Stimulated activated naive CD8-positive, alpha-beta T cell treated with anti-CD3 and anti-CD28 coated beads, Interleukin-15, amount 100 ng/mL, for 72 hours (primary cell): Measurements from ENCODE around the gene PIK3IP1.

ENCODE experiments used
- ATAC-seq: fragments of 150-1000 bp; cut with Tn5 transposase; 2 replicates; pipeline ENCODE4 v1.10.0; 2021; ENCODE audit warnings: mild to moderate bottlenecking, moderate library complexity
- DNase-seq, 2 donors: peaks; one replicate each; pipeline ENCODE4 v3.0.0; 2021 to 2022
- H3K27ac Mint-ChIP-seq, 2 donors: one replicate each; pipeline ENCODE4 v1.8.0; 2022; ENCODE audit warnings: mild to moderate bottlenecking in 2 of 2, mixed read lengths in 2 of 2, moderate library complexity in 2 of 2
- H3K27me3 Mint-ChIP-seq: one replicate; pipeline ENCODE4 v1.8.0; 2022; ENCODE audit warnings: mixed read lengths
- H3K4me1 Mint-ChIP-seq: one replicate; pipeline ENCODE4 v1.8.0; 2022; ENCODE audit warnings: mild to moderate bottlenecking, mixed read lengths
- H3K4me3 Mint-ChIP-seq, 2 donors: one replicate each; pipeline ENCODE4 v1.8.0; 2022; ENCODE audit warnings: mild to moderate bottlenecking in 2 of 2, mixed read lengths in 2 of 2, moderate library complexity in 1 of 2
- H3K9me3 Mint-ChIP-seq, 2 donors: one replicate each; pipeline ENCODE4 v1.8.0; 2022; ENCODE audit warnings: mixed read lengths in 2 of 2

PIK3IP1 gene

DNA sequence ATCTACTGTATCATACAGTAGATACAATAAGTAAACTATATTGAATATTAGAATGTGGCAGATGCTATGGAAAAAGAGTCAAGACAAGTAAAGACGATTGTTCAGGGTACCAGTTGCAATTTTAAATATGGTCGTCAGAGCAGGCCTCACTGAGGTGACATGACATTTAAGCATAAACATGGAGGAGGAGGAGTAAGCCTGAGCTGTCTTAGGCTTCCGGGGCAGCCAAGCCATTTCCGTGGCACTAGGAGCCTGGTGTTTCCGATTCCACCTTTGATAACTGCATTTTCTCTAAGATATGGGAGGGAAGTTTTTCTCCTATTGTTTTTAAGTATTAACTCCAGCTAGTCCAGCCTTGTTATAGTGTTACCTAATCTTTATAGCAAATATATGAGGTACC, 14.5 kb downstream of the PIK3IP1 start:
- Mint-ChIP-seq H3K4me3 (no peak overlapping the region), H3K27ac (peak overlapping the region; percentile 69 to 95), H3K9me3 (no peaks in the 10 kb centered on the region), H3K27me3 (no peaks in the 10 kb centered on the region), H3K4me1 (peaks cover 71% of the 10 kb centered on the region)
- DNase-seq (no peak), ATAC-seq (no peak)

DNA sequence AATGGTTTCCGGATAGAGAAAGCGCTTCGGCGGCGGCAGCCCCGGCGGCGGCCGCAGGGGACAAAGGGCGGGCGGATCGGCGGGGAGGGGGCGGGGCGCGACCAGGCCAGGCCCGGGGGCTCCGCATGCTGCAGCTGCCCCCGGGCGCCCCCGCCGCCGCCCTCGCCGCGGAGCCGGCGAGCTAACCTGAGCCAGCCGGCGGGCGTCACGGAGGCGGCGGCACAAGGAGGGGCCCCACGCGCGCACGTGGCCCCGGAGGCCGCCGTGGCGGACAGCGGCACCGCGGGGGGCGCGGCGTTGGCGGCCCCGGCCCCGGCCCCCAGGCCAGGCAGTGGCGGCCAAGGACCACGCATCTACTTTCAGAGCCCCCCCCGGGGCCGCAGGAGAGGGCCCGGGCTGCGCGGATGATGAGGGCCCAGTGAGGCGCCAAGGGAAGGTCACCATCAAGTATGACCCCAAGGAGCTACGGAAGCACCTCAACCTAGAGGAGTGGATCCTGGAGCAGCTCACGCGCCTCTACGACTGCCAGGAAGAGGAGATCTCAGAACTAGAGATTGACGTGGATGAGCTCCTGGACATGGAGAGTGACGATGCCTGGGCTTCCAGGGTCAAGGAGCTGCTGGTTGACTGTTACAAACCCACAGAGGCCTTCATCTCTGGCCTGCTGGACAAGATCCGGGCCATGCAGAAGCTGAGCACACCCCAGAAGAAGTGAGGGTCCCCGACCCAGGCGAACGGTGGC, 15.7 kb downstream of the PIK3IP1 start:
- peak; percentile 45 for ATAC-seq
- DNase-seq = no peak
- Mint-ChIP-seq H3K4me3 (no peak overlapping the region), H3K27me3 (no peaks in the 10 kb centered on the region), H3K9me3 (no peaks in the 10 kb centered on the region), H3K27ac (peak overlapping the region in 1 of 2 donors; percentile 83), H3K4me1 (peaks cover 63% of the 10 kb centered on the region)

DNA sequence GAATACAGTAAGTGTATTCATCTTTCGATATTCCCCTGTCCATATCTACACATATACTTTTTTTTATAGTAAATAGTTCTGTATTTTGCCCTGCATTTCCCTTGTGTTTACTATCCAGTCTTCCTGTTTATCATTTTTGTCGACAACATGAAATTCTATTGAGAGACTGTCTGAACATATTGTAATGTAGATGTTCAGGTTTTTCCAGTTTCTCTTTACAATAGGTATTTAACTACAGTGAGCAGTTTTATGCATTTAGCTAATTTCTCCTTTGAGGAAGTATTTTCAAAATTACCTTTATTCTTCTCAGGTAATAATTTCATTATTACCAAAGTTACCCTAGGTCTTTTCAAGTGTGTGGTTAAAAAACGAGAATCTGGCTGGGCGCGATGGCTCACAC, 16.7 kb downstream of the PIK3IP1 start:
- no peaks in the 10 kb centered on the region for H3K27me3 Mint-ChIP-seq
- ATAC-seq (no peak), DNase-seq (no peak)
- no peak overlapping the region for H3K4me3 Mint-ChIP-seq
- H3K4me1 Mint-ChIP-seq = peaks cover 62% of the 10 kb centered on the region
- no peak overlapping the region for H3K27ac Mint-ChIP-seq
- H3K9me3 Mint-ChIP-seq = no peaks in the 10 kb centered on the region

DNA sequence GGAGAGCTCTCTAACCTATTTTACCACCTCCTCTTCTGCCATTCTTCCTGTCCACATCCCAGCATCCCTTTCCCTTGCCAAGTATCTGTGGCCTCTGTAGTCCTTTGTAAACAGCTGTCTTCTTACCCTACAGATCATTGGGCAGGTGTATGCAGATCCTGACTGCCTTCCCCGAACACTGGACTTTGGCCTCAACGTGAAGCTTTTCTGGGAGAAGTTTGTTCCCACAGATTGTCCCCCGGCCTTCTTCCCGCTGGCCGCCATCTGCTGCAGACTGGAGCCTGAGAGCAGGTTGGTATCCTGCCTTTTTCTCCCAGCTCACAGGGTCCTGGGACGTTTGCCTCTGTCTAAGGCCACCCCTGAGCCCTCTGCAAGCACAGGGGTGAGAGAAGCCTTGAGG, 17.3 kb downstream of the PIK3IP1 start:
- no peaks in the 10 kb centered on the region for H3K9me3 Mint-ChIP-seq
- H3K27me3 Mint-ChIP-seq = no peaks in the 10 kb centered on the region
- ATAC-seq (no peak), DNase-seq (no peak)
- H3K4me1 Mint-ChIP-seq = peaks cover 62% of the 10 kb centered on the region
- H3K27ac Mint-ChIP-seq = peak overlapping the region in 1 of 2 donors; percentile 89
- no peak overlapping the region for H3K4me3 Mint-ChIP-seq

DNA sequence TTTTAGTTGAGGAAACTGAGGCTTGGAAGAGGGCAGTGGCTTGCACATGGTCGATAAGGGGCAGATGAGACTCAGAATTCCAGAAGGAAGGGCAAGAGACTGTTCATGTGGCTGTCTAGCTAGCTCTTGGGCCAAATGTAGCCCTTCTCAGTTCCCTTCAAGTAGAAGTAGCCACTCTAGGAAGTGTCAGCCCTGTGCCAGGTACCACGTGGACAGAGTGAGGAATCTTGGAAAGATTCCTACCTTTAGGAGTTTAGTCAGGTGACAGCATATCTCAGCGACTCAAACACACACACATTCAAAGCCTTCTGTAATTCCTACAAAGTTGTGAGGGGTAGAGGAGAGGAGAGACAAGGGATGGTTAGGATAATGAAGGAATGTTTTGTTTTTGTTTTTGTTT, 18.3 kb downstream of the PIK3IP1 start:
- no peaks in the 10 kb centered on the region for H3K9me3 Mint-ChIP-seq
- no peak overlapping the region for H3K4me3 Mint-ChIP-seq
- ATAC-seq = no peak
- H3K27me3 Mint-ChIP-seq = no peaks in the 10 kb centered on the region
- DNase-seq = no peak
- peak overlapping the region in 1 of 2 donors; percentile 51 for H3K27ac Mint-ChIP-seq
- H3K4me1 Mint-ChIP-seq = peaks cover 59% of the 10 kb centered on the region

DNA sequence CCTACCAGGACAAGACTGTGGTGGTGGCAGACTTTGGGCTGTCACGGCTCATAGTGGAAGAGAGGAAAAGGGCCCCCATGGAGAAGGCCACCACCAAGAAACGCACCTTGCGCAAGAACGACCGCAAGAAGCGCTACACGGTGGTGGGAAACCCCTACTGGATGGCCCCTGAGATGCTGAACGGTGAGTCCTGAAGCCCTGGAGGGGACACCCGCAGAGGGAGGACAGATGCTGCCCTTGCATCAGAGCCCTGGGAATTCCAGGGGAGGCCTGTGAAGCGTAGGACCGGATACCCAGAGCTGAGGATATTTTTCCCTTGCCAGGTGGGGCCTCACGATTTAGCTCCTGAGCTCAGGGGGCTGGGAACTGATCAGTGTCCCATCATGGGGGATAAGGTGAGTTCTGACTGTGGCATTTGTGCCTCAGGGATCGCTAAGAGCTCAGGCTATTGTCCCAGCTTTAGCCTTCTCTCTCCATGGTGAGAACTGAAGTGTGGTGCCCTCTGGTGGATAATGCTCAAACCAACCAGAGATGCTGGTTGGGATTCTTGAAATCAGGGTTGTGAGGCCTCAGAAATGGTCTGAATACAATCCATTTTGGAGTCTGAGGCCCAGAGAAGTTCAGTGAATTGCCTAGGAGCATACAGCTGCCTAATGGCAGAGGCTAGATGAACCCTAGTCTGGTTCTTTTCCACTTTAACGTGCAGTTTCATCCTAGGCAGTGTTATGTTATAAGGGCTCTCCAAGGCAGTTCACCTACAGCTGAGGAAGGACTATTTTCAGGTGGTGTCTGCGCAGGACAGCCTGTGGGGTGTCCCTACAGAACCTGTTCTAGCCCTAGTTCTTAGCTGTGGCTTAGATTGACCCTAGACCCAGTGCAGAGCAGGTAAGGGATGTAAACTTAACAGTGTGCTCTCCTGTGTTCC, 19.5 kb downstream of the PIK3IP1 start:
- DNase-seq = peak; percentile 45 to 52
- H3K9me3 Mint-ChIP-seq = no peaks in the 10 kb centered on the region
- H3K4me3 Mint-ChIP-seq = no peak overlapping the region
- H3K27ac Mint-ChIP-seq = peak overlapping the region in 1 of 2 donors; percentile 39
- peaks cover 46% of the 10 kb centered on the region for H3K4me1 Mint-ChIP-seq
- H3K27me3 Mint-ChIP-seq = no peaks in the 10 kb centered on the region
- ATAC-seq = peak; percentile 68

DNA sequence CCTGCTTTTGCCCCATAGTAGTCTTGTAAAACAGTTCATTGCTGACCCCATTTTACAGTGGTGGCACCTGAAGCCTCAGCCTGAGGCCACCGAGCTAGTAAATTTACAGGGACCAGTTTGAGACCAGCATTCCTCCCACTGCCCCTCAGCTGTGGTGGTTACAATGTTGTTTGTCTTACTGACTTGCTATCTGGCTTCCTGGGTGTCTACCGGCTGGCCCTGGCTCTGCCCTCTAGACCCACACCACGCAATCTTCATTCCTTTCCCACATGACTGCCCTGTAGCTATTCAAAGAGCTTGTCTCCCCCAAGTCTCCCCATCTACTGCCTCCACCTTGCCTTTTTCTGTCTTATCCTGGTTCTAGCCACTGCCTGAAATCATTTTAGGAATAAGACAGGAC, 20.8 kb downstream of the PIK3IP1 start:
- Mint-ChIP-seq H3K4me3 (no peak overlapping the region), H3K4me1 (peaks cover 45% of the 10 kb centered on the region), H3K9me3 (no peaks in the 10 kb centered on the region), H3K27me3 (no peaks in the 10 kb centered on the region), H3K27ac (peak overlapping the region; percentile 50 to 88)
- DNase-seq (no peak), ATAC-seq (no peak)

DNA sequence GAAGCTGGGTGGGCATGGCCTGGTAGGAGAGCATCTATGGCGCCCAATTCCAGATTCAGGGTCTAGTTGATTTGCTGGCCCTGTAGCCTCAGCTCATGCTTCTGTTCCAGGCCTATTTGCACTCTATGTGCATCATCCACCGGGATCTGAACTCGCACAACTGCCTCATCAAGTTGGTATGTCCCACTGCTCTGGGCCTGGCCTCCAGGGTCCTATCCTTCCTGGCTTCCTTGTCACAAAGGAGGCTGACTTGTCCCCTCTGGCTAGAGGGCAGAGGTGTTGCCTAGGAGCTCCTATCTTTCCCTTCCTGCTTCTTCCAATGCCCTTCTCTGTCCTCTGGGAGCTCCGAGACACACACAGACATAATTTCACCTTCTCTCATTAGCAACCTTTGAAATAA, 21.3 kb downstream of the PIK3IP1 start:
- no peak overlapping the region for H3K4me3 Mint-ChIP-seq
- H3K27ac Mint-ChIP-seq = no peak overlapping the region
- DNase-seq = no peak
- H3K9me3 Mint-ChIP-seq = no peaks in the 10 kb centered on the region
- H3K4me1 Mint-ChIP-seq = peaks cover 47% of the 10 kb centered on the region
- H3K27me3 Mint-ChIP-seq = no peaks in the 10 kb centered on the region
- no peak for ATAC-seq

DNA sequence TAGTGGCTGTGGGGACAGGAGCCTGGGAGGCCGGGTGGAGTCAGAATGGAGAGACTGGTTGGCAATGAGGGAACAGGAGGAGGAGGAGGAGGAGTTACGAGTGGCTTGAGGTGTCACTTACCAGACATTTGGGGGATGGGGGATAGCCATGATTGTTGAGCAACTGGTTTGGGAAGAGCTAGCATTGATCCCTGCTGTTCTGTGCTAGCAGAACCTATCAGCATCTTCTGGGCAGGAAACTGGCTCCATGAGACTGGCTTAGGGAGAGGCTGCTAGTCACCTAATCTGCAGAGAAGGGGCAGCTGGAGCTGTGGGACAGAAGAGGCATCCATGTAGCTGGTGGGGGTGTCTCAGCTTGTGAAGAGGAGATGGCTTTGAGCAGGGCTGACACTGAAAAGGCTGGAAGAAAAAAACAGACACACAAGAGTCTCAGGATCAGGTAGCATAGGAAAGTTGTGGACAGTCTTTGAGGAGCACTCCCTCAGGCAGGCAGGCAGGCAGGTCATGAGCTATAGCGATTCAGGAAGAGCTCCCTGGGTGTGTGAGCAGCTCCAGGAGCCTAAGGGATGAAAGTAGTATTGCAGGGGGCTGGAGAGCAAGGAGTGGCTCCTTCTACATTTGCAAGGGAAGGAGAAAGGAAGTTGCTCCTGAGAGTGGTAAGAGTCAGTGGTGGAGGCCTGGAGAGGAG, 22.3 kb downstream of the PIK3IP1 start:
- H3K4me3 Mint-ChIP-seq = no peak overlapping the region
- peaks cover 41% of the 10 kb centered on the region for H3K4me1 Mint-ChIP-seq
- no peaks in the 10 kb centered on the region for H3K9me3 Mint-ChIP-seq
- no peak for ATAC-seq
- H3K27me3 Mint-ChIP-seq = no peaks in the 10 kb centered on the region
- no peak for DNase-seq
- peak overlapping the region; percentile 1 to 55 for H3K27ac Mint-ChIP-seq

DNA sequence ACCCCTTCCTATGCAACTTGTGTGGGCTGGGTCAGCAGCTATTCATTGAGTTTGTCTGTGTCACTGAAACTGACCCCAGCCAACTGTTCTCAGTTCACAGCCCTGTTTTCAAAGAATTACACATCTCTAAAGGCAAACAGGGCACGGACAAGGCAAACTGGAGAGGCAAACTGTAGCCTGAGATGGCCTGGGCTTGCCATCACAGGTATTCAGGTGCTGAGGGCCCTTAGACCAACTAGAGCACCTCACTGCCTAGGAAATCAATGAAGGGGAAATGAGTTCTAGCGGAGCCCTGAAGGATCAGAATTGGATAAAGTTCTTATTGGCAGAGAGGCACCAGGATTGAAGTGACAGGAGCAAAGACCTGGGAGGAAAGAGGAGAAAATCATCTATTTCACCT, 24.0 kb downstream of the PIK3IP1 start:
- Mint-ChIP-seq H3K27me3 (no peaks in the 10 kb centered on the region), H3K4me1 (peaks cover 34% of the 10 kb centered on the region), H3K9me3 (no peaks in the 10 kb centered on the region), H3K4me3 (no peak overlapping the region), H3K27ac (no peak overlapping the region)
- no peak for ATAC-seq
- DNase-seq = no peak

DNA sequence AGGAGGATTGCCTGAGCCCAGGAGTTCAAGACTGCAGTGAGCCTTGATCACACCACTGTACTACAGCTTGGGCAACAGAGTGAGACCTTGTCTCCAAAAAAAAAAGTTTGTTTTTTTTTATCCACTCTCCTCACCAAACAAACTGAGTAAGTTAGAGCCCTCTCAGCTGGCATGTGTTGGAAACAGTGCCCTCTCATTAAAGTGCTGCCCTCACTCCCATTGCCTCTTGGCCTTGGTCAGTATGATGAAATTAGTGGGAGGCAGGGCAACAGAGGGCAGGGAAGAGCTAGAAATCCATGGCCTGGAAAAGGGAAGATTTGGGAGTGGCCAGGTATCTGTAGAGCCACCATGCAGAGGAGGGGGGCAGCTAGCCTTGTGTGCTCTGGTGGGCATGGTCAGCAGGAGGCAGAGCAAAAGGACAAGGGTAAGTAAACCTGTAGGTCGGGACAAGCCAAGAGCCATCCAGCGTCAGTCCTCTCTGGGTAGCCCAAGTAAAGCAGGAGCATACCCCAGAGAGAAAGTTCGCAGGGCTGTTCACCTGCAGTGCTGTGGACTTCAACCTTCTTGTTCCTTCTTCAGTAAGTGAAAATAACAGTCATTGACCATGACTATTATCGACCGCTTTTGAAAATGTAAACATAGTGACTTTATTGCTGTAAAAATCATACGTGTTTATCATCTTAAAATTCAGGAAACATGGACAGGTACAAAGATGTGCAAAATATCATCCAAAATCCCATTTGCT, 28.2 kb downstream of the PIK3IP1 start:
- no peak for DNase-seq
- ATAC-seq = no peak
- Mint-ChIP-seq H3K9me3 (no peaks in the 10 kb centered on the region), H3K27me3 (no peaks in the 10 kb centered on the region), H3K4me1 (peaks cover 5% of the 10 kb centered on the region), H3K27ac (peak overlapping the region in 1 of 2 donors; percentile 50), H3K4me3 (no peak overlapping the region)

DNA sequence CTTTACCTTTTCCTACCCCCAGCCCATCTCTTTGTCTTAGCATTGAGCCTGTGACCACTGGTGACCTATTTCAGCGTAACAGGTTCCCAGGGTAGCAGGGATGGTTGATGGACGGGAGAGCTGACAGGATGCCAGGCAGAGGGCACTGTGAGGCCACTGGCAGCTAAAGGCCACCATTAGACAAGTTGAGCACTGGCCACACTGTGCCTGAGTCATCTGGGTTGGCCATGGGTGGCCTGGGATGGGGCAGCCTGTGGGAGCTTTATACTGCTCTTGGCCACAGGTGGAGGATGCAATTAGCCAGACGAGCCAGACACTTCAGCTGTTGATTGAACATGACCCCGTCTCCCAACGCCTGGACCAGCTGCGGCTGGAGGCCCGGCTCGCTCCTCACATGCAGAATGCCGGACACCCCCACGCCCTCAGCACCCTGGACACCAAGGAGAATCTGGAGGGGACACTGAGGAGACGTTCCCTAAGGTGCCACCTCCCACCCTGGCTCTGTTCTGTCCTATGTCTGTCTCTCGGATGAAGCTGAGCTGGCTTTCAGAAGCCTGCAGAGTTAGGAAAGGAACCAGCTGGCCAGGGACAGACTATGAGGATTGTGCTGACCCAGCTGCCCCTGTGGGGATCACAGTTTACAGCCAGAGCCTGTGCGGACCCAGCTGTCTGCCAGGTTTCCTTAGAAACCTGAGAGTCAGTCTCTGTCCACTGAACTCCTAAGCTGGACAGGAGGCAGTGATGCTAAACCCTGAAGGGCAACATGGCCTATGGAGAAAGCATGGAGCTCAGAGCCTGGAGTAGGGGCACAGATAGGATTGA, 29.8 kb downstream of the PIK3IP1 start:
- peaks cover 5% of the 10 kb centered on the region for H3K4me1 Mint-ChIP-seq
- DNase-seq (no peak), ATAC-seq (no peak)
- H3K27me3 Mint-ChIP-seq = no peaks in the 10 kb centered on the region
- H3K9me3 Mint-ChIP-seq = no peaks in the 10 kb centered on the region
- no peak overlapping the region for H3K4me3 Mint-ChIP-seq
- no peak overlapping the region for H3K27ac Mint-ChIP-seq

DNA sequence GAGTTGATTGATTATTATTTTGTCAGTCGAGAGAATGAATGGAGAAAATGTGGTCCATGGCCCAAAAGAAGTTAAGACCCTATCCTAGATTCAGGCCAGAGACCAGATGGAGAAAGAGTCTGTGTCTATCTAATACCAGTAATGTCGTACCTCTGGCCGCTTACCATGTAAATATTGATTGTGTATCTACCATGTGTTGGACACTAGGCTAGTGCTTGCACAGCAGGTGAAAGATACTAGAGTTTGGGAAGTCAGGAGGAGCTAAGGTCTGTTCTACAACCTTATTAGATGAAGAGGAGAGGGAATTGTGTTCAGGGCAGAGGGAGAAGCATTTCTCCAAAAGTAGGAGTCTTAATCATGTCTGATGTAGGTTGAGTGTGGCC, 31.8 kb downstream of the PIK3IP1 start:
- DNase-seq (no peak), ATAC-seq (no peak)
- Mint-ChIP-seq H3K27me3 (no peaks in the 10 kb centered on the region), H3K9me3 (no peaks in the 10 kb centered on the region), H3K27ac (peak overlapping the region; percentile 1 to 14), H3K4me1 (no peaks in the 10 kb centered on the region), H3K4me3 (no peak overlapping the region)

DNA sequence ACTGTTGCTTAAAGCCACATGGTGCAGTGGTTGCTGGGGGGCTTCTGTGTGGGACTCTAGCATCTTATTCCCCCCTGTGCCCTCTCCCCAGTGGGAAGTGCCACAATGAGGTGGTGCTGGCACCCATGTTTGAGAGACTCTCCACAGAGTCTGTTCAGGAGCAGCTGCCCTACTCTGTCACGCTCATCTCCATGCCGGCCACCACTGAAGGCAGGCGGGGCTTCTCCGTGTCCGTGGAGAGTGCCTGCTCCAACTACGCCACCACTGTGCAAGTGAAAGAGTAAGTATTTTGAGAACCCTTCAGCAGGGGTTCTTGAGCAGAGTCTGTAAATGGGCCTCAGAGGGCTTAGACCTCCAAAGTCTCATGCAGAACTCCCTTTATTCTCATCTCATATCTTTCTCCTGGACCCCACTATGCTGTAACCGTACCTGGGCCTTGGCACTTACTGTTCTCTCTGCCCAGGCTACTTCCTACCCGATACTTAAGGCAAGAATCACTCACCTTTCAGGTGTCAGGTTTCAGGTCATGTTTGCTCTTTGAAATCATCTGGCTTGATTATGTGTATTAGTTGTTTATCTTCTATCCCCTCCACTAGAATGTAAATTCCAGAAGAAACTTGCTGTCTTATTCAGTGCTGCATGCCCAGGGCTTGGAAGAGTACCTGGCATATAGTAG, 32.4 kb downstream of the PIK3IP1 start:
- H3K27ac Mint-ChIP-seq = peak overlapping the region in 1 of 2 donors; percentile 1
- no peak for DNase-seq

More for the DNA sequence above, 32.4 kb downstream of the PIK3IP1 start:
- H3K4me3 Mint-ChIP-seq = no peak overlapping the region
- H3K9me3 Mint-ChIP-seq = no peaks in the 10 kb centered on the region
- no peak for ATAC-seq
- no peaks in the 10 kb centered on the region for H3K4me1 Mint-ChIP-seq
- H3K27me3 Mint-ChIP-seq = no peaks in the 10 kb centered on the region
